GM18511 (cell line): Measurements from ENCODE around the gene SNUPN.

Experiments
- ATAC-seq: cut with Tn5 transposase; IDR thresholded peaks from one replicate; pipeline ENCODE4 v1.9.1; 2021; ENCODE audit warnings: mild to moderate bottlenecking, moderate library complexity; ENCODE audit not compliant: unreplicated experiment

Gene SNUPN

DNA sequence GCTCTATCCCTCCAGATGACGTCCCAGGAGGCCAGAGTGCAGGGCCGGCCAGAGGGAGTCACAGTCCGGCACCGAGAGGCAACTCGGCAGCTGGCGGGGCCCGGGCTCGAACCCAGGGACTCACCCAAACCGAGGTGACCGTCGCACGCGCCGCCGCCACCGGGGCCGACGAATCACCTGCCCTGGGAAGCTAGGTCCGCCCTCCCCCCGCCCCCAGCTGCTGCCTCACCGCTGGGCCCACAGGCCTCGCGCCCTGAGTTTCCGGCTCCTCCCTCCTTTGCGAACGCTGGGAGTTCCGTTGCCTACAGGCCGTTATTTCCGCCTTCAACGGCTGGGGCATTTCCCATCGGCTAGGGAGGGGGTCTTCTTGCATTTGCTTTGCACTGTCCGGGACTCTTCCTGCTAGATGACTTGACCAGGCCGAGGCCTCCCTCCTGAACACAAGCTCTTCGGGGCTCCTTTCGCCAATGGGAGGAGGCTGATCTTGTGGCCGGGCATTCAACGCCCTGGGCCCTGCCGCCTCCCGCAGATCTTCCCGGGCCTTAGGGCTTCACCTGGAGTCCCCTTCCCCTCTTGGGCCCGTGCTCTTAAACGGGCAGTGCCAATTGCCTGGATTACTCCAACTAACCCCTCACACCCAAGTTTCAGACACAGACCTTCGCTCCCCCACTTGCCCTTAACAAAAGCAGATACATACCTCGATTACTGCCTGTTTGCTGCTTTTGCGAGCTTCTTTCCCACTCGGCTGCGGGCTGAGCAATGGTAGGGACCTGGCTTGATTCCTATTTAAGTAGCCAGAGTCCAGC, at the start of gene SNUPN:
Gene SNUPN, minus strand, starts transcription at position 184 of the 806 bp plus-strand sequence. CDS start 4,674 bp downstream, outside the sequence.
- peak; percentile 80 for ATAC-seq

DNA sequence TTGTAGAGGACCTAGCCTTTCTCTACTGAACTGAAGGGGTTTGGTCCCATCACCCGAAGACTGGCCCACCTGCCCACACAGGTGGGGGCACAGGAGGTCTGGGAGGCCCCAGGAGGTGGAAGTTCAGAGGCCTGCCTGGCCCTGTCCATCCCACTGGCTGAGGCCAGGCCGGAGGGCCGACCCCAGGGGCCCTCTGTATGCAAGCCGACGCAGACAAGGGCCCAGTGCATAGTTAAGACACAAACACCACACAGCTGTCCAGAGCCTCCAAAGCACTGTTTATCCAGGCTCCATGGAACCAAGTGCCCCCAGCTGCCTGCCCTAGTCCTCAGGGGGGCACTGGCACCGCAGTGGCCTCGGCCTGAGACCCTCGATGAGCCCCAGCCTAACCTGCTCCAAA, 48.8 kb upstream of the SNUPN start:
- no peak for ATAC-seq

DNA sequence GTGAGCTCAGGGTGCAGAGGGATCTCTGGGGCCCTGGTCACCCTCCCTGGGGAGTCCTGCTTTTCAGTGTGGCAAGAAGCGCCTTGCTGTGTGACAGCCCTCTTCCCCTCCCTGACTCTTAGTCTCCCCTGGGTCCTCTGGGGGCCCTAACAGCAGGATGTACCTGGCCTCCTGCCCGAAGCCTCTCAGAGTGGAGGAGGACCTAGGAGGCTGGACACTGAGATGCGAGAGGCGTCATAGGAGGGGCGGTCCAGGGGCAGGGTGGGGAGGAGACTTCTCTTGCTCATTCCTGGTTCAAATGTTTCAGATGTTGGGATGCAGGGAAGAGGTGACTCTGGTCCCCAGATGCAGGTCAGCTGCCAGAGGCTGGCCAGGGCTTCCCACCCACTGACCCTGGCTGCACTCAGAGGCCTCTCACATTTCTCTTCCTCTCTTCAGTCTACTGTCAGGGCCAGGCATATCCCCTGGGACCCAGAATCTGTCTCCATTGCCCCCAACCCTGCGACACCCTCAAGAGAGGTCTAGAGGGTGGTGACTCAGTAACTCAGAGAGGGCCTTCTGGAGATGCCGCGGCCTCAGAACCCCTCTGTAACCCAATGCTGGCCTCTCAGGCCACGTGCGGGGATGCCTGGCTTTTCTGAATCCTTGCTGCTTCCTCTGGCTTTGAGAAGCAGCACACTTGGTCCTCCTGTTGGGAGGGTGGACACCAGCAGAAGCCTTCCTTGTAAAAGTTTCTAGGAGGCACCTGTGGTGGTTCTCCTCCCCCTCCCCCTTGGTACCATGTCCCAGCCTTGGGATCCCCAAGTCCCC, 48.1 kb upstream of the SNUPN start:
- ATAC-seq = no peak

DNA sequence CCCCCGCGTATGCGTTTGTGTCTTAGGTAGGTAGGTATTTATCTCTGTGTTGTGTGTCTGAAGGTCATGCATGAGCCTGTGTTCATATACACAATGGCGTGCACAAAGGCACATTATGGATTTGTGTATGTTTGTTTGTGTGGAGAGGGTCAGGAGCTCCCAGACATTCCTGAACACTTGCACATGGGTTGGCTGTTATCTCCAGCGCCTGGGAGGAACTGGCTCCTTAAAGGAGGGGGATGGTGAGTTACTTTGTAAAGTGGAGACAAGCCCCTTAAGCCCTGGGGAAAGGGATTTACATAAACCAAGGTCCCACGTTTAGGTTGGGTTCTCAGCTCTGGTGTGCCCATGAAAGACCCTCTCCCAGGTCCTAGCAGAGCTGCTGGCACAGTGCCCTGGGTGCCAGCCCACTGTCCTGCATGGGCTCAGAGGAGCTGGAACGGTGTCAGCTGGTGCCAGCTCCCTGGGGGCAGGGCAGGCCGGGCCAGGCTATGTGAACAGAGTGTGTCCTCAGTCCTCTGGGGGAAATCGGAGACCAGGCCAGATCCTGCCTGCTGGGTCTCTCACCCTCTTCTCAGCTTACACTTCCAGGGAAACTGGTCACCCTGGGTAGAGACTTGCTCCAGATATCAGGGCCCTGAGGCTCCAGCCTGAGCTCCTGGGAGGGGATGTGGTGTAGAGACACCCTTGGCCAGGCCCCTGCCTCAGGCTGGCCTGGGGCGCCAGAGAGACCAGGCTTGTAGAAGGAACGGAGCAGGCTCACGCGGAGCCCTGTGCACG, 47.3 kb upstream of the SNUPN start:
- ATAC-seq = no peak

DNA sequence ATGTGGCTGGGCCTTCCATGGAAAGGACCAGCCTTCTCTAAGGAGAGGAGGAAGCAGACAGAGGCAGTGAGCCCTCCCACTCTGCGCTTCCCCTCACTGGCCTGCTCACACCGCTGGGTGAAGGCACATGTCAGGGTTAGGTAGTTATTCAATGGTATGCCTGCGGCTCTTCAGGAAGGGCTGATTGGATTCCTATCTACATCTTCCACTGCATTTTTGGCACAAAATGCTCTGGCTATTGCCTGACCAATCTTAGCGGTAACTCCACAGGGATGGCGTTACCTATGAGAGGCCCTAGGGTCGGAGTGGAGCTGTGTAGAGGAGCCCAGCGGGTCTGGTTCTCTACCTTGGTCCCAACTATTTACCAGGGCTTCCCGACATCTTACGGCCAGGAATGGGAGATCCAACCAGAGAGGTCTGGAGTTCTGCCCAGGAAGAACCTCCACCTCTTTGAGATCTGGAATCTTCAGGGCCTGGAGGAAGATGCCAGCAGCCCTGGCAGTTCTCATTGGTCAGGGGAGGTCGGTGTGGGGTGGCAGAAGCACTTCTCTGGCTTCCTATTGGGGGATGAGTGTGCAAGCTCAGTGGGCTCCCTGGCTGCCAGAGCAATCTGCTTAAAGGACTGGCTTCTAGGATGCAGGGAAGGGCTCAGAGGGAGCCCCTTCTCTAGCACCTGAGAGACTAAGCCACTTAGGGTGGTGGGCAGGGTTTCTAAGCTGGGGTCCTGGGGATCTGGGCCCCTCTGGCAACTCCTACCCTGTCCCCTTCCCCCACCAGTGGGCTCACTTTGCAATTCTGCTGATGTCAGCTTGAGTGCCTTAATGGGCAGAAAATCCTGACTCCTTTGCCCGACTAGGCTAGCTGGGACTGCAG, 46.4 kb upstream of the SNUPN start:
- no peak for ATAC-seq

DNA sequence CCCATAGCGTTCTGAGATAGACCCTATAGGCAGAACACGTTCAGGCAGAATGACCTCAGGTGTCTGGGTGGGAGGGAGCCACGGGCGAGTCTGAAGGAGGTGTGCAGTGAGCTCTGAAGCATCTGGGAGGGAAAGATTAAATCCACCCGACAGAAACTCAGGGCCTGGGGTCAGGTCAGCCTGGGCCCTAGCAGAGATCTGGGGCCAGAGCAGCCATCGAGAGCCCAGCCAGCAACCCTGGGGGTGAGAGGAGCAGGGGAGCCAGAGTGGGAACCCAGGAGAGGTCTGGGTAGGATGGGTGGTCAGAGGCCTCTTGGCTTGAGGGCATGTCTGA, 44.3 kb upstream of the SNUPN start:
- ATAC-seq = no peak

DNA sequence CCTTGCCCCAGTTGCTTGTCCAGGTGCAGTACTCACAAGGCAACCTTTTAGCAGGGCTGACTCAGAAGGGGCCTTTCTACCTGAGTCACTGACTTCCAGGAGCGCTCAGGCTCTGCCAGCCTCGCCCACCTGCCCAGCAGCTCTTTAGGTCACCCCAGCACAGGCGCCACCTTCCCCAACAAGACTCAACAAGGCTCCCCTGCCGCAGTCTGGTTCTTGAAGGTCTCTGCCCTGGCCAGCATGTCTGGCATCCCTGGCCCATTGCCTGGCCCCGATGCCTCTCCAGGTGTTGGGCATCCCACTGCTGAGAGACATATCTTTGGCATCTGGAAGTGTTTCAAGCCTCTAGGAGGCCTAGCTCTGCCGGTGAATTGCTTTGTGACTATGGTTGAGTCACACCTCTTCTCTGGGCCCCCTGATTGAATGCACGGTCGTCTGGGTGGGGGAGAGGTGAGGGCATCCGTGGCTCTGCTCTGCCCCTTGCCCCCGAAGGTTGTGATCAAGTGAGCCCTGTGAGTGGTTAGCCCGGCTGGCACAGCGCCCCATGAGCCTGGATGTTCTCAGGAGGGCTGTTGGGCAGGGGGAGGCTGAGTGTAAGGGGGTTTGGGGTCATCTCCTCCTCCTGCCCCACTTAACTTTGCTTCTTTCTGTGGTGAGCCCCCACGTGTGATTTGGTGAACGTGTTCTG, 43.8 kb upstream of the SNUPN start:
- ATAC-seq = no peak

DNA sequence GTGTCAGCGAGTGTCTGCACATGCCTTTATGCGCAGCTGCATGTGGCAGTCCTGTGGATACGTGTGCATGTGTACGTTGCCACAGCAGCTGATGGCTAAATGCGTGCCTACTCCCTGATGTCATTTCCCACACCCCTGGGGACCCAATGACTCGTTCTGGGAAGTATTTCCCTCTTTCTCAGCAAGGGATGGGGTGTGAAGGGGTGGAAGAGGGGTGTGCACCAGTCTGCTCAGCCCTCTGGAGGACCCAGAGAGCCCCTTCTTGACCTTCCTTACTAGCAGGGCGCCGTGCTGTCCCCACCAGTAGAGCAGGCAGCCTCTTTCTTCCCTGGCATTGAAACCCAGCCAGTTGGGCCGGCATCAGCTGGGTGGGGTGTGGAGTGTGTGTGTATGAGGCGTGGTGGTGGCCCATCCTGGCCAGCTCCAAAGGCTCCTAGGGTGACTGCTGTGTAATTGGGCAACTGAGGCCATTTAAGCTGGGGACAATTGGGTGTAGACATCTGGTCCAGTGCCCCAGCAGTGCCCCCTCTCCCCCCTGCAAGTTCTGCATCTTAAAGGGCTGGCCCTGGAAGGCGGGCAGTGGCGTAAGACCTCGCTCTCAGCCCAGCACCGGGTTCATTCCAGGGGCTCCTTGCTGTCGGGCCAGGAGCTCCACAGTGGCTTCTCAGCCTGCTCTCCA, 41.4 kb upstream of the SNUPN start:
- no peak for ATAC-seq

DNA sequence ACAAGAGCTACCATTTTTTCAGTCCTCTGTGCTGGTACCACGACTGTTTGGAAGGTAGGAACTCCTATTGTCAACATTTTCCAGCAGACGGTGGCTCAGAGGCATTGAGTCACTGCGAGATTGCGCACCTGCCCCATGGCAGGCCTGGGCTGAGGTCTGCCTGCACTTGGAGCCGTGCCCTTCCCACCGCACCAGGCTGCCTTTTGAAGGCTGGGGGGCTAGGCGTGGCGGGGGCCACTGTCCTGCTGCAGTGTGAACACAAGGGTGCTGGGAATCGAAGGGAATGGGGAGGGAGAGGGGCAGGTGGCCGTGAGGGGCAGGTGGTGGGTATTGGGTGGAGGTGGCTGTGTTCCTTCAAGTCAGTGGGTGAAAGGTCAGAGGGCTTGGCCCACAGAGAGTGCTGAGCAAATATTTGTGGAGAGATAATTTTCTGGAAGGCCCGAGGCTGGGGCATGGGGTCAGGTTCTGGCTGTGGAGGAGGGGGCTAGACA, 38.5 kb upstream of the SNUPN start:
- ATAC-seq = no peak

DNA sequence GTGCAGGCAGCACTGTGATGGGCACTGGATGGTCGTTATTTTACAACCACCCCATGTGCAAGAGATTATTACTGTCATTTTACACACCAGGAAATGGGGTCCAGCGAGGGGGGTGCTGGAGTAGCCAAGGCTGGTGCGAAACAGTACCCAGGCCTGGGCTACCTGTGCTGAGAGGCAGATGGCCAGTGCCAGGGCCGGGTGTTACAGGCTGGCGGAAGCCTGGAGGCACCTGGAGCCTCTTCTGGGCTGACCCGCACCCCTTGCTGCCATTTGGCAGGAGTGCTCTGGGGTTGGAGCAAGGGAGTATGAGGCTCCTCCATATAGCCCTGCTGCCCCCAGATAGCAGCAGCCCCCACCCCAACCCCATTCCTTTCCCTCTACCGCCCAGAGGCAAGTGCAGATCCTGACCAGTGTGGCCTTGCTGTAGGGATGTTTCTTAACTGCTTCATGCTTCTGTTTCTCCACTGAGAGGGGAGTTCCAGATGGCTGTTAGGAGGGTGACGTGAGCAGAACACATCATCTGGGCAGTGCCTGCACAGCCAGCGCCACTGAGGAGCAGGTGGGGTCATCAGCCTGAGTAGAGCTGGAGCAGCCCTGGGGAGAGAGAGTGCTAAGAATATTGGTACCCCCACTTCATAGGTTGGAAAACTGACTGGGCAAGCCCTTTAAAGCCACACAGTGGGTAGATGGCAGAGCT, 37.4 kb upstream of the SNUPN start:
- no peak for ATAC-seq

DNA sequence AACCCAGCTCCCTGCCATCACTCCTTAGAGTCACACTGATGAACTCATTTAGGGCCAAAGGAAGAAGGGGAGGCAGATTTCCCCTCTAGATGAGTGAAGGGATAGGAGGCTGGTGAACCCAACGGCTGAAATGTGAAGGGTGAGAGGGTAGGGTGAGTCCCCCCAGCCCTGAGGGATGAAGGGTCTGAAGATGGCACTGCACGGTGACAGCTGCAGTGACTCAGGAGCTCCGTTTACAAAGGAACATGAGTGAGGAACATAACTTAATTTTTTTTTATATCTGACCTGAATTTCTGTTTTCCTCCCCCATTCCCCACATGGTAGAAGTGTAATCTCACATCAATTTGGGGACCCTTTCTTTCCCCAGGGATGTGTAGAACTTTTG, 36.2 kb upstream of the SNUPN start:
- no peak for ATAC-seq

DNA sequence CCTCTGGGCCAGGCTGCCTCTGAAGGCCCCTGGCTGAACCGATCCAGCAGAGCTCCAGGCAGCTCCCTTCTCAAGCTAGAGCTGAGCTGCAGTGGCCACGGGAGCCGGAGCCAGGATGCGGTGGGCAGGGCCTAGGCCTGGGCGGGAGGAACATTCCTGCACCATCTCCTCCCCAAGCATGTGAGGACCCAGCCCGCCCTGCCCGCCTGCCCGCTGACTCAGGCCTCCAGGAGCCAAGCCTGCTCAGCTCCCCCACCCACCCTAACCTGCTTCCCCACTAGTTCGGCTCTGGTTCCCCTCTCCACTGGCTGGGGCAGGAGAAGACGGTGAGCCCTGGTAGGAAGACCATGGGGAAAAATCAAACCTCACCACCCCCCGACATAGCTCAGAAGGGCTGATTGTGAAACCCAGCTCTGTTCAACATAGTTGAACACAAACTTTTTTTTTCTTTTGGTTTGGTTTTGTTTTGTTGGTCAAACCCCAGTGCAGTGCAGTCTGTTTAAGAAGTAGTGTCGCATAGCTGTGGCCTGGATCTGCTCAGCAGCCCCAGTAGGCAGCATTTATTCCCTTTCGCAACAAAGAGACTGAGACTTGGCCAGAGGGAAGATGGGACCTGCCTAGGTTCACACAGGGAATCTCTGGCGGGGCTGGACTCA, 35.7 kb upstream of the SNUPN start:
- no peak for ATAC-seq

DNA sequence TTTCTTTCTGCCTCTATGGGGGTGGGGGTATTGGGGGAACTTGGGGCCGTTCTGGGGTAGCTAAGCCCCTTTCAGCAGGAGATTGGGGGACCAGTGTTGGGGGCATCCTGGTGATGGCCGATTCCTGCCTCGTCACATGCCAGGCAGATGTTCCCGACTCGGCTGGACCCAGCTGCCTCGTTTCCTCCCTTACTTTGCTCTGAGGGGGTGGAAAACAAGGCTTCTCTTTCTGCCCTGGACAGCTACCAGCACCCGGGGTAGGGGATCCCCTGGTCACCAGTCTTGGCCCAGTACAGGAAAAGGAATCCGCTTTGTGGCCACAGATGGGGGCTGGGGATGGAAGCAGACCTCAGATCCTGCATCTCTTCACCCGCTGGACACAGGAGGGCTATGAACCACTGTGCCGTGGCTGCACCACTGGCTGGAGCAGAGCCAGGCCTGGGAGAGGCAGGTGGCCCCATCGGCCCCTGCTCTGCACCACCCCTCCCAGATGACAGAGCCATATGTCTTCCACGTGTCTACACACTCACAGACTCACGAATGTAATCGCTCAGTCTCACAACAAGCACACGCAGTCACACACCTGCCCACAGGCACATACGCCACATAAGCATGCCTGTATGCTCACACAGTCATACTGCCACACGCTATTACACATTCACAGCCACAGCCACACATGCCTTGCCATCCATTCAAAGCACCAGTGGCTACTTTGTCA, 34.6 kb upstream of the SNUPN start:
- ATAC-seq = no peak

DNA sequence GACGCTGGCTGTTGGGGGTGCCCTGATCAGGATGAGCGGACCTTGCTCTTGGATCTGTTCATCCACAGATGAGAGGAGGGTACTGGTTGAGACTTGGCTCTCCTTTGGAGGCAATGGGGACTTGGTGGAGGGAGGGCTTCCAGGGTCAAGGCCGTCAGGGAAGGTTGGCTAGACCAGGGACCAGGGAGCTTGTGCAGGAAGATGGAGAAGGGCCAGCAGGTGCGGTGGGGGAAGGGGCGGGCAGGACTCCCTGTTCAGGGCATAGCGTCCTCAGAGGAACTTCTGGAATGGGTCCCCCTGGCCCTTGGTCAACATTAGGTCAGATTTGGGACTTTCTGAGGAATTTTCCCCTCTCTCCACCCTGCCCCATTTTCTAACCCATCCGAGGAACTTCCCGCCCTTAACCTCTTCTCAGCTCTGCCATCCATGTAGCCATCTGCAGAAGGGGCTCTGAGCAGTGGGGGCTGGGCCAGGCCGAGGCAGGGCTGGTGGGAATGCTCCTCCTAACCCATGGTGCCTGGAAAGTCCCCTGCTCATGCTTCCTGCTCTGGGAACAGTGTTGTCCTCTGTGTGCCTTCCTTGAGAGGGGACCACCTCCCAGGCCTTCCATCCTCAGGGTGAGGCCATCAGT, 33.7 kb upstream of the SNUPN start:
- no peak for ATAC-seq

DNA sequence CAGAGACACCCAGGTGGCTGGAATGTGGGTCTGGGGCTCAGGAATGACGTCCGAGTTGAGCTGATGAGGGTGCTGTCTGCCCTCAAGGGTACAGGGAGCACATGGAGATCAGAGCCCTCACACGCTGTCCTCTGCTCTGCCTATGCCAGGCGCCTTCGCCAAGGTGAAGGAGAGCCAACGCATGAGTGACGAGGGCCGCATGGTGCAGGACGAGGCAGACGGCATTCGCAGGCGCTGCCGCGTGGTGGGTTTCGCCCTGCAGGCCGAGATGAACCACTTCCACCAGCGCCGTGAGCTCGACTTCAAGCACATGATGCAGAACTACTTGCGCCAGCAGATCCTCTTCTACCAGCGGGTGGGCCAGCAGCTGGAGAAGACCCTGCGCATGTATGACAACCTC, 31.3 kb upstream of the SNUPN start:
- no peak for ATAC-seq

DNA sequence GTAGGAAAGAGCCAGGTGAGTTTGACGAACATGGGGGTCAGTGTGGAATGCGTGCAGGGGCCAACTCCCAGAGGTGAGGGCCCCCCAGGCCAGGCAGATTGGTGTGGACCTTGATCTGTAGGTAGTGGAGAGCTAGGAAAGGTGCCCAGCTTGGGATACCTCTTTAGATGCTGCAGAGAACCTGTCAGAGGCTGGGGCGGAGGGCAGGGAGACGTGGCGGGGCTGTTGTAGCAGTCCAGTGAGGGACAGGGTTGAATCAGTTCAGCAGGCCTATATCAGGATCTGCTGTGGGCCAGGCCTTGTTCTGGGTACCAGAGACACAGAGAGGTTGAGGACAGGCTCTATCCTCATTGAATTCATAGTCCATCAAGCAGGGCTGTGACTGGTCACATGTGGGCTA, 30.8 kb upstream of the SNUPN start:
- no peak for ATAC-seq

DNA sequence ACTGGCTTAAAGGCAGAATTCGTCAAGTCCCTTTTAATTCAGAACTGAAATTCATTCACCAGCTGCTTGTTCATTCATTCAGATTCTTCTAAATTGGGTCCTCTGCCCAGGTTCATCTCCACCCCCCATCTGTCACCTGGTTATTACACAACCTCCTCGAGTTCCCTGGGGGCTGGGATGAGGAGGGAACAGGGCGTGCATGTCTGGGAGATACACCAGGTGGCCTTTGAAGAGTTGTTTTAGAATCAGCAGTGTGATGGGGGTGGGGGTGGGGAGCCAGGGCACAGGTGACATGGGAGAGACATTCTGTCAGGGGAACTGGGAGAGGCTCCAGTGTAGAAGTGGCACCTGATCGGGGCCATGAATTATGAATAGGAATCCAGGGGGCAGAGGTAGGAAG, 30.4 kb upstream of the SNUPN start:
- no peak for ATAC-seq
